Nephron (organoid): ENCODE measurements around the gene BUB3.

Experiments
- H3K27ac Mint-ChIP-seq, 3 experiments: 2 replicates each; pipeline ENCODE4 v1.8.0; 2020; ENCODE audit warnings: mixed read lengths in 3 of 3, mild to moderate bottlenecking in 2 of 3, moderate library complexity in 1 of 3
- H3K27me3 Mint-ChIP-seq: 2 replicates; pipeline ENCODE4 v1.8.0; 2021; ENCODE audit warnings: low read depth, mild to moderate bottlenecking, moderate library complexity, mixed read lengths
- H3K36me3 Mint-ChIP-seq: 2 replicates; pipeline ENCODE4 v1.8.0; 2020; ENCODE audit warnings: low read depth, mixed read lengths
- H3K4me1 Mint-ChIP-seq: 2 replicates; pipeline ENCODE4 v1.8.0; 2020; ENCODE audit warnings: mixed read lengths
- H3K4me3 Mint-ChIP-seq, 3 experiments: 2 replicates each; pipeline ENCODE4 v1.8.0; 2020; ENCODE audit warnings: mild to moderate bottlenecking in 3 of 3, mixed read lengths in 3 of 3, moderate library complexity in 2 of 3
- H3K9me3 Mint-ChIP-seq: 2 replicates; pipeline ENCODE4 v1.8.0; 2020; ENCODE audit warnings: mixed read lengths
- CTCF ChIP-seq, 3 experiments: fragments of 200-600 bp; sonication (generic); IDR thresholded peaks; one replicate each; pipeline ENCODE4 v1.5.0; 2021; ENCODE audit warnings: antibody characterized with exemption in 3 of 3; ENCODE audit not compliant: unreplicated experiment in 3 of 3

The BUB3 gene

GRCh38 chr10:123187781-123188180, 33.6 kb downstream of the BUB3 start:
- H3K27me3 Mint-ChIP-seq, result no peaks in the 10 kb centered on the region
- no peak overlapping the region for H3K27ac Mint-ChIP-seq
- peaks cover 41% of the 10 kb centered on the region for H3K36me3 Mint-ChIP-seq
- H3K9me3 Mint-ChIP-seq, result peaks cover 26% of the 10 kb centered on the region
- no peak for TF ChIP-seq CTCF (IDR thresholded peaks at IDR 0.05; ENCODE audit: unreplicated experiment in 3 of 3)
- H3K4me3 Mint-ChIP-seq, result no peak overlapping the region
- no peaks in the 10 kb centered on the region for H3K4me1 Mint-ChIP-seq

GRCh38 chr10:123191886-123192285, 37.7 kb downstream of the BUB3 start:
- Mint-ChIP-seq H3K9me3 (no peaks in the 10 kb centered on the region), H3K4me1 (no peaks in the 10 kb centered on the region), H3K27ac (no peak overlapping the region), H3K4me3 (no peak overlapping the region), H3K36me3 (peaks cover 6% of the 10 kb centered on the region), H3K27me3 (no peaks in the 10 kb centered on the region)
- no peak for TF ChIP-seq CTCF (IDR thresholded peaks at IDR 0.05; ENCODE audit: unreplicated experiment in 3 of 3)

- H3K27ac Mint-ChIP-seq, result no peak overlapping the region
- H3K4me1 Mint-ChIP-seq, result no peaks in the 10 kb centered on the region
- no peaks in the 10 kb centered on the region for H3K36me3 Mint-ChIP-seq
- no peaks in the 10 kb centered on the region for H3K9me3 Mint-ChIP-seq
- no peaks in the 10 kb centered on the region for H3K27me3 Mint-ChIP-seq
- no peak overlapping the region for H3K4me3 Mint-ChIP-seq
- no peak for TF ChIP-seq CTCF (IDR thresholded peaks at IDR 0.05; ENCODE audit: unreplicated experiment in 3 of 3)
Measured at GRCh38 chr10:123194056-123194455, 39.9 kb downstream of the BUB3 start.

- TF ChIP-seq CTCF (IDR thresholded peaks at IDR 0.05; ENCODE audit: unreplicated experiment in 3 of 3), result no peak
Measured at GRCh38 chr10:123200531-123200930, 46.3 kb downstream of the BUB3 start.

GRCh38 chr10:123202506-123202905, 48.3 kb downstream of the BUB3 start:
- TF ChIP-seq CTCF (IDR thresholded peaks at IDR 0.05; ENCODE audit: unreplicated experiment in 3 of 3), result no peak
- no peak overlapping the region for H3K27ac Mint-ChIP-seq
- no peak overlapping the region for H3K4me3 Mint-ChIP-seq
- H3K9me3 Mint-ChIP-seq, result peaks cover 5% of the 10 kb centered on the region
- no peaks in the 10 kb centered on the region for H3K27me3 Mint-ChIP-seq
- peaks cover 3% of the 10 kb centered on the region for H3K36me3 Mint-ChIP-seq
- H3K4me1 Mint-ChIP-seq, result peaks cover 5% of the 10 kb centered on the region

More at GRCh38 chr10:123200531-123200930, 46.3 kb downstream of the BUB3 start:
- Mint-ChIP-seq H3K27me3 (no peaks in the 10 kb centered on the region), H3K36me3 (no peaks in the 10 kb centered on the region), H3K4me1 (peaks cover 5% of the 10 kb centered on the region), H3K4me3 (no peak overlapping the region), H3K27ac (no peak overlapping the region), H3K9me3 (peaks cover 2% of the 10 kb centered on the region)

- H3K4me3 Mint-ChIP-seq, result no peak overlapping the region
- peaks cover 14% of the 10 kb centered on the region for H3K9me3 Mint-ChIP-seq
- no peak for TF ChIP-seq CTCF (IDR thresholded peaks at IDR 0.05; ENCODE audit: unreplicated experiment in 3 of 3)
- peaks cover 5% of the 10 kb centered on the region for H3K4me1 Mint-ChIP-seq
- peaks cover 10% of the 10 kb centered on the region for H3K36me3 Mint-ChIP-seq
- no peaks in the 10 kb centered on the region for H3K27me3 Mint-ChIP-seq
- no peak overlapping the region for H3K27ac Mint-ChIP-seq
Measured at GRCh38 chr10:123203393-123204126, 49.4 kb downstream of the BUB3 start.
